Right renal cortex interstitium (tissue), 3 donors: ENCODE results near the gene STK11IP. TPM values are rescaled to one million over a fixed set of nuclear protein-coding genes. Genes with fewer than 3 reads are reported as not detected.
A peak's percentile ranks its signal among the peaks of the same experiment; 100 is the strongest.

Experiments
- DNase-seq, 3 donors: peaks; one replicate each; pipeline ENCODE4 v3.0.0-alpha.2; 2013; ENCODE audit warnings: low read depth in 3 of 3, low spot score in 2 of 3
- polyA plus RNA-seq, 3 donors: library from polyadenylated mRNA; unstranded; fragments of 120-200 nt; gene quantifications; one replicate each; pipeline ENCODE4 v1.2.1, GENCODE V29; 2013; ENCODE audit not compliant: insufficient read length in 3 of 3

The STK11IP gene
- polyA plus RNA-seq, 3 donors = 18.9 to 20.7 (median 19.4) TPM

- DNase-seq = no peak
Measured at GRCh38 chr2:219631904-219632759, 34.5 kb downstream of the STK11IP start.

GRCh38 chr2:219632760-219633105 lies 35.1 kb downstream of the STK11IP start:
- no peak for DNase-seq

- no peak for DNase-seq
Measured at GRCh38 chr2:219633276-219634065, 35.8 kb downstream of the STK11IP start.

- DNase-seq = no peak
Measured at GRCh38 chr2:219634171-219634940, 36.7 kb downstream of the STK11IP start.

- DNase-seq = no peak
Measured at GRCh38 chr2:219634951-219635751, 37.5 kb downstream of the STK11IP start.

- no peak for DNase-seq
Measured at GRCh38 chr2:219636144-219636915, 38.7 kb downstream of the STK11IP start.

GRCh38 chr2:219636941-219637841 lies 39.5 kb downstream of the STK11IP start:
- DNase-seq = no peak

GRCh38 chr2:219637842-219638185 lies 40.2 kb downstream of the STK11IP start:
- no peak for DNase-seq

GRCh38 chr2:219638217-219638947 lies 40.7 kb downstream of the STK11IP start:
- no peak for DNase-seq

- no peak for DNase-seq
Measured at GRCh38 chr2:219638948-219639755, 41.5 kb downstream of the STK11IP start.

GRCh38 chr2:219641390-219642068 lies 43.9 kb downstream of the STK11IP start:
- DNase-seq = no peak

GRCh38 chr2:219642069-219642454 lies 44.4 kb downstream of the STK11IP start:
- no peak for DNase-seq

GRCh38 chr2:219642465-219643083 lies 44.9 kb downstream of the STK11IP start:
- DNase-seq = peak; percentile 85 to 92 (median 86)

GRCh38 chr2:219643084-219643473 lies 45.4 kb downstream of the STK11IP start:
- no peak for DNase-seq

- no peak for DNase-seq
Measured at GRCh38 chr2:219643788-219644398, 46.2 kb downstream of the STK11IP start.
